Spleen (tissue), 11 donors: Measurements from ENCODE around the gene IQGAP1. TPM values are rescaled to one million over a fixed set of nuclear protein-coding genes. Genes with fewer than 3 reads are reported as not detected.
A peak's percentile ranks its signal among the peaks of the same experiment; 100 is the strongest.
"Not testable (repeated sequence)": the region's sequence is repeated elsewhere in the genome, so short reads cannot be mapped to it uniquely, and the experiment has no call there.

Experiments
- DNase-seq: peaks from one replicate; pipeline ENCODE4 v3.0.0-alpha.2; 2020
- H3K27ac ChIP-seq, 8 donors: fragments of 200-600 bp; sonication (generic) in 7 of 8; 1 replicate in 4 of 8; 2 replicates in 4 of 8; pipeline versions ENCODE4 v1.5.0 to v1.8.0; 2016 to 2021; ENCODE audit warnings: inconsistent platforms in 4 of 8, mild to moderate bottlenecking in 4 of 8, moderate library complexity in 1 of 8
- H3K27me3 ChIP-seq, 7 donors: fragments of 200-600 bp; sonication (generic) in 6 of 7; replicated peaks in 1 of 7; 1 replicate in 4 of 7; 2 replicates in 3 of 7; pipeline versions ENCODE4 v1.5.0 to v1.8.0; 2016 to 2021; ENCODE audit warnings: inconsistent platforms in 3 of 7, mild to moderate bottlenecking in 1 of 7
- H3K36me3 ChIP-seq, 6 donors: fragments of 200-600 bp; sonication (generic) in 5 of 6; 1 replicate in 4 of 6; 2 replicates in 2 of 6; pipeline versions ENCODE4 v1.5.0 to v1.8.0; 2016 to 2021; ENCODE audit warnings: inconsistent platforms in 2 of 6
- H3K4me1 ChIP-seq, 6 donors: fragments of 200-600 bp; sonication (generic) in 5 of 6; 1 replicate in 3 of 6; 2 replicates in 3 of 6; pipeline versions ENCODE4 v1.5.0 to v1.8.0; 2016 to 2021; ENCODE audit warnings: inconsistent platforms in 3 of 6
- H3K4me3 ChIP-seq, 8 donors: fragments of 200-600 bp; sonication (generic) in 7 of 8; 1 replicate in 4 of 8; 2 replicates in 4 of 8; pipeline versions ENCODE4 v1.5.0 to v1.8.0; 2016 to 2021; ENCODE audit warnings: inconsistent platforms in 4 of 8, mild to moderate bottlenecking in 4 of 8, moderate library complexity in 2 of 8
- H3K9me3 ChIP-seq, 8 donors: fragments of 200-600 bp; sonication (generic) in 7 of 8; 1 replicate in 4 of 8; 2 replicates in 4 of 8; pipeline versions ENCODE4 v1.5.0 to v1.8.0; 2016 to 2021; ENCODE audit warnings: inconsistent platforms in 4 of 8
- CTCF ChIP-seq, 11 experiments: fragments of 200-600 bp in 7 of 11; fragments of 450-650 bp in 4 of 11; sonication (generic) in 4 of 11; IDR thresholded peaks in 8 of 11; conservative IDR thresholded peaks in 3 of 11; 1 replicate in 7 of 11; 2 replicates in 4 of 11; pipeline versions ENCODE4 v1.4.0 to v1.8.0; 2016 to 2021; ENCODE audit warnings: antibody characterized with exemption in 11 of 11, inconsistent platforms in 4 of 11, mild to moderate bottlenecking in 1 of 11
- POLR2A ChIP-seq, 3 donors: fragments of 450-650 bp; IDR thresholded peaks; one replicate each; pipeline ENCODE4 v1.5.1; 2017; ENCODE audit warnings: antibody characterized with exemption in 3 of 3, mild to moderate bottlenecking in 1 of 3
- POLR2AphosphoS5 ChIP-seq, 3 donors: sonication (generic); formaldehyde crosslinking; IDR thresholded peaks; one replicate each; pipeline ENCODE4 v1.5.1; 2017; ENCODE audit warnings: antibody characterized with exemption in 3 of 3
- WGBS, 5 donors: extraction: QIAGEN DNeasy Blood & Tissue Kit in 3 of 5; methylation state at CpG; one replicate each; pipeline versions ENCODE4 v1.1.5 to v1.1.7; 2013 to 2018; 5-methylcytosine and 5-hydroxymethylcytosine counted together
- intact Hi-C: fragments of 100-400 bp; cut with DNase I; formaldehyde crosslinking; loops from one replicate; pipeline ENCODE4 v1.15.0; 2023; ENCODE audit warnings: low total_unique reads
- polyA plus RNA-seq, 3 donors: library from polyadenylated mRNA; stranded (reverse); fragments of 200-250 nt; gene quantifications; one replicate each; pipeline ENCODE4 v1.2.1, GENCODE V29; 2013
- total RNA-seq, 7 donors: library from RNA; depleted of rRNA in 3 of 7; stranded (reverse); fragments of >200 nt in 3 of 7; fragmentation: NEBNext Ultra II Directional in 4 of 7; extraction: Animal tissue kit (Norgen Biotek cat#: 25700) in 4 of 7; gene quantifications; one replicate each; pipeline versions ENCODE4 v1.1.0 to v1.2.1, GENCODE V29; 2016 to 2021
- donor health status: healthy with polysubstance abuse.
- donor health status: DM: no; HTN: no; CAD: no; lungs with moderate emphysema.
- donor health status: DM: no; HTN: no; CAD: no.
- donor health status: Bipolar disorder and iron deficiency.
- donor health status: healthy.
- donor health status: DM: no; HTN: no; CAD: no.
- donor health status: DM: yes; HTN: yes; CAD: no.

IQGAP1 gene
- total and polyA plus RNA-seq, 10 donors, result 48.1 to 282 (median 219) TPM

GRCh38 chr15:90413411-90414379 is 25.7 kb downstream of the IQGAP1 start:
- Histone ChIP-seq H3K4me1 (peaks cover 31 to 81% (median 63%) of the 10 kb centered on the region in 6 donors), H3K27me3 (no peaks in the 10 kb centered on the region), H3K4me3 (peak overlapping the region in 1 of 8 donors; percentile 31), H3K36me3 (peaks cover 0 to 11% (median 0%) of the 10 kb centered on the region in 6 donors), H3K9me3 (no peaks in the 10 kb centered on the region), H3K27ac (peak overlapping the region in 7 of 8 donors; percentile 19 to 80 (median 50))
- WGBS, 5 donors, result 49 to 64% (median 52%) methylated on average over 10 of the region's 10 CpGs
- intact Hi-C loops, result loop anchor here (10.0 kb wide), 1 partner anchor 49 kb away; no protein-coding TSS in a partner anchor
- TF ChIP-seq POLR2AphosphoS5 (IDR thresholded peaks at IDR 0.05), result no peak
- no peak for TF ChIP-seq POLR2A (IDR thresholded peaks at IDR 0.05)
- no peak for TF ChIP-seq CTCF (IDR thresholded peaks at IDR 0.05 in 8 of 11, conservative IDR thresholded peaks at IDR 0.05 in 3 of 11)
- no peak for DNase-seq

- peak overlapping the region in 5 of 8 donors; percentile 15 to 80 (median 73) for H3K27ac ChIP-seq
- H3K9me3 ChIP-seq, result no peaks in the 10 kb centered on the region
- no peak overlapping the region for H3K4me3 ChIP-seq
- WGBS, 5 donors, result 75 to 80% (median 78%) methylated on average over 9 of the region's 9 CpGs
- intact Hi-C loops, result loop anchor here (10.0 kb wide), 1 partner anchor 50 kb away; no protein-coding TSS in a partner anchor
- DNase-seq, result no peak
- no peaks in the 10 kb centered on the region for H3K27me3 ChIP-seq
- TF ChIP-seq POLR2AphosphoS5 (IDR thresholded peaks at IDR 0.05) (no peak), CTCF (IDR thresholded peaks at IDR 0.05 in 8 of 11, conservative IDR thresholded peaks at IDR 0.05 in 3 of 11) (no peak), POLR2A (IDR thresholded peaks at IDR 0.05) (no peak)
- H3K4me1 ChIP-seq, result peaks cover 37 to 81% (median 65%) of the 10 kb centered on the region in 6 donors
- H3K36me3 ChIP-seq, result peaks cover 0 to 8% (median 0%) of the 10 kb centered on the region in 6 donors
Measured at GRCh38 chr15:90414408-90415028, 26.5 kb downstream of the IQGAP1 start.

- intact Hi-C loops, result loop anchor here (10.0 kb wide), 1 partner anchor 51 kb away; no protein-coding TSS in a partner anchor
- WGBS, 5 donors, result 94 to 98% (median 96%) methylated on average over 5 of the region's 5 CpGs
- H3K4me1 ChIP-seq, result peaks cover 48 to 90% (median 78%) of the 10 kb centered on the region in 6 donors
Measured at GRCh38 chr15:90416052-90416451, 28.0 kb downstream of the IQGAP1 start.

GRCh38 chr15:90418627-90419026 is 30.6 kb downstream of the IQGAP1 start:
- intact Hi-C loops, result loop anchor here (10.0 kb wide), 1 partner anchor 54 kb away; no protein-coding TSS in a partner anchor
- H3K9me3 ChIP-seq, result no peaks in the 10 kb centered on the region
- peak overlapping the region in 3 of 8 donors; percentile 24 to 60 (median 30) for H3K27ac ChIP-seq
- DNase-seq, result no peak
- no peaks in the 10 kb centered on the region for H3K27me3 ChIP-seq
- peaks cover 0 to 7% (median 0%) of the 10 kb centered on the region in 6 donors for H3K36me3 ChIP-seq
- no peak overlapping the region for H3K4me3 ChIP-seq
- WGBS, 5 donors, result 67 to 74% (median 72%) methylated on average over 4 of the region's 4 CpGs
- H3K4me1 ChIP-seq, result peaks cover 45 to 90% (median 77%) of the 10 kb centered on the region in 6 donors
- TF ChIP-seq POLR2AphosphoS5 (IDR thresholded peaks at IDR 0.05) (no peak), POLR2A (IDR thresholded peaks at IDR 0.05) (no peak), CTCF (IDR thresholded peaks at IDR 0.05 in 8 of 11, conservative IDR thresholded peaks at IDR 0.05 in 3 of 11) (no peak)

More at GRCh38 chr15:90416052-90416451, 28.0 kb downstream of the IQGAP1 start:
- not testable (repeated sequence) for H3K27ac ChIP-seq, DNase-seq, H3K36me3 ChIP-seq, H3K27me3 ChIP-seq, H3K4me3 ChIP-seq, H3K9me3 ChIP-seq
